Choroid plexus epithelial cell (primary cell): Measurements from ENCODE around the gene LRRC61.

ENCODE experiments used
- DNase-seq: peaks from one replicate; pipeline ENCODE4 v3.0.0-alpha.2; 2010; ENCODE audit warnings: low read depth
- H3K4me3 ChIP-seq: 2 replicates; pipeline ENCODE4 v1.5.1; 2011; ENCODE audit warnings: low read depth, mild to moderate bottlenecking, control low read depth, low read length, moderate library complexity
- CTCF ChIP-seq: conservative IDR thresholded peaks from 2 replicates; pipeline ENCODE4 v1.5.1; 2011; ENCODE audit warnings: low read depth, mild to moderate bottlenecking, control low read depth, inconsistent platforms, low read length, moderate library complexity

The LRRC61 gene

GRCh38 chr7:150369748-150370501 lies 46.8 kb downstream of the LRRC61 start:
- TF ChIP-seq CTCF, result no peak
- no peak for DNase-seq
- peak overlapping the region; percentile 82 for H3K4me3 ChIP-seq

- H3K4me3 ChIP-seq, result no peak overlapping the region
- peak; percentile 61 for DNase-seq
These were observed 47.5 kb downstream of the LRRC61 start for GRCh38 chr7:150370612-150371071.

GRCh38 chr7:150371131-150371995 lies 48.2 kb downstream of the LRRC61 start:
- TF ChIP-seq CTCF, result no peak
- no peak for DNase-seq
- H3K4me3 ChIP-seq, result no peak overlapping the region

More at GRCh38 chr7:150370612-150371071, 47.5 kb downstream of the LRRC61 start:
- TF ChIP-seq CTCF, result no peak

GRCh38 chr7:150371996-150372270 lies 48.8 kb downstream of the LRRC61 start:
- no peak for DNase-seq
- H3K4me3 ChIP-seq, result no peak overlapping the region
- TF ChIP-seq CTCF, result no peak

- DNase-seq, result no peak
These were observed 49.3 kb downstream of the LRRC61 start for GRCh38 chr7:150372271-150373048.

More at GRCh38 chr7:150372271-150373048, 49.3 kb downstream of the LRRC61 start:
- TF ChIP-seq CTCF, result no peak
- H3K4me3 ChIP-seq, result no peak overlapping the region
